Tibial artery (tissue), 4 donors: ENCODE data around the gene HLF.

Experiments
- DNase-seq, 2 donors: peaks; one replicate each; pipeline ENCODE4 v3.0.0-alpha.2; 2019
- H3K27ac ChIP-seq, 2 donors: fragments of 200-600 bp; sonication (generic) in 1 of 2; 1 replicate in 1 of 2; 2 replicates in 1 of 2; pipeline ENCODE4 v1.5.1; 2018 to 2019; ENCODE audit warnings: mild to moderate bottlenecking in 1 of 2
- H3K27me3 ChIP-seq, 2 donors: fragments of 200-600 bp; sonication (generic) in 1 of 2; one replicate each; pipeline versions ENCODE4 v1.5.1 to v1.6.0; 2016 to 2019
- H3K36me3 ChIP-seq, 3 donors: fragments of 200-600 bp; sonication (generic) in 2 of 3; one replicate each; pipeline ENCODE4 v1.5.1; 2016 to 2019; ENCODE audit warnings: mild to moderate bottlenecking in 2 of 3
- H3K4me1 ChIP-seq, 4 donors: fragments of 200-600 bp; sonication (generic) in 2 of 4; 1 replicate in 3 of 4; 2 replicates in 1 of 4; pipeline ENCODE4 v1.5.1; 2016 to 2019
- H3K4me3 ChIP-seq, 2 donors: fragments of 200-600 bp; sonication (generic) in 1 of 2; 1 replicate in 1 of 2; 2 replicates in 1 of 2; pipeline ENCODE4 v1.5.1; 2018 to 2019; ENCODE audit warnings: mild to moderate bottlenecking in 2 of 2
- H3K9me3 ChIP-seq, 3 donors: fragments of 200-600 bp; sonication (generic) in 1 of 3; one replicate each; pipeline ENCODE4 v1.5.1; 2016 to 2019
- intact Hi-C: fragments of 100-400 bp; cut with DNase I; formaldehyde crosslinking; loops from one replicate; pipeline ENCODE4 v1.15.0; 2023; ENCODE audit warnings: low total_unique reads
- TF ChIP-seq, protein P1 (sequence below), 2 experiments: fragments of 200-600 bp in 1 of 2; fragments of 450-650 bp in 1 of 2; IDR thresholded peaks; one replicate each; pipeline ENCODE4 v1.5.1; 2017 to 2019; ENCODE audit warnings: antibody characterized with exemption in 2 of 2, mild to moderate bottlenecking in 1 of 2, moderate library complexity in 1 of 2

The HLF gene, protein sequence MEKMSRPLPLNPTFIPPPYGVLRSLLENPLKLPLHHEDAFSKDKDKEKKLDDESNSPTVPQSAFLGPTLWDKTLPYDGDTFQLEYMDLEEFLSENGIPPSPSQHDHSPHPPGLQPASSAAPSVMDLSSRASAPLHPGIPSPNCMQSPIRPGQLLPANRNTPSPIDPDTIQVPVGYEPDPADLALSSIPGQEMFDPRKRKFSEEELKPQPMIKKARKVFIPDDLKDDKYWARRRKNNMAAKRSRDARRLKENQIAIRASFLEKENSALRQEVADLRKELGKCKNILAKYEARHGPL

DNA sequence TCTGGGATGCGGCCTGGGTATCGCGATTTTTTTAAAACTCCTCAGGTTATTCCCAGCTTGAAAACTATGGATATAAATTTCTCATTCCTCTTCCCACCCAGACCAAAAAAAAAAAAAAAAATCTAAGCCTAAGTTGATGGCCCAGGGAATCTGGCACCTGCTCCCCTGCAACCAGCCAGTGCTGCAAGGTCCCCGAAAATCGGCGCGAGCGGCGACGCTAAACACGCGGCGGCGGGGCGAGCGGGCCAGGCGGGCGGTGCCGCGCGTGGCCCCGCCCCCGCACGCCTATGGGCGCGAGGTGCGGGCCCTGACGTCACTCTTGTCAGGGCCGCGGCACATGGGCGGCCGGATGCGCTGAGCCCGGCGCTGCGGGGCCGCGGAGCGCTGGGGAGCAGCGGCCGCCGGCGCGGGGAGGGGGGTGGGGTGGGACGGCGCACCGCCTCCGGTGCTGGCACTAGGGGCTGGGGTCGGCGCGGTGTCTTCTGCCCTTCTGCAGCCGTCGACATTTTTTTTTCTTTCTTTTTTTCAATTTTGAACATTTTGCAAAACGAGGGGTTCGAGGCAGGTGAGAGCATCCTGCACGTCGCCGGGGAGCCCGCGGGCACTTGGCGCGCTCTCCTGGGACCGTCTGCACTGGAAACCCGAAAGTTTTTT, at the start of gene HLF:
TSS of gene HLF (plus strand) at position 316 of the 654 bp plus-strand sequence. CDS start 525 bp downstream, outside the sequence.
- Histone ChIP-seq H3K36me3 (no peaks in the 10 kb centered on the region), H3K27me3 (no peaks in the 10 kb centered on the region), H3K4me1 (peaks cover 0 to 55% (median 24%) of the 10 kb centered on the region in 4 donors), H3K4me3 (peak within 1 kb of the TSS; percentile 62 to 84), H3K27ac (peak within 1 kb of the TSS; percentile 90 to 91), H3K9me3 (no peaks in the 10 kb centered on the region)
- intact Hi-C loops: loop anchor here (2.0 to 5.0 kb wide), 2 partner anchors 26 to 33 kb away; no protein-coding TSS in a partner anchor
- TF ChIP-seq, protein P1, sequence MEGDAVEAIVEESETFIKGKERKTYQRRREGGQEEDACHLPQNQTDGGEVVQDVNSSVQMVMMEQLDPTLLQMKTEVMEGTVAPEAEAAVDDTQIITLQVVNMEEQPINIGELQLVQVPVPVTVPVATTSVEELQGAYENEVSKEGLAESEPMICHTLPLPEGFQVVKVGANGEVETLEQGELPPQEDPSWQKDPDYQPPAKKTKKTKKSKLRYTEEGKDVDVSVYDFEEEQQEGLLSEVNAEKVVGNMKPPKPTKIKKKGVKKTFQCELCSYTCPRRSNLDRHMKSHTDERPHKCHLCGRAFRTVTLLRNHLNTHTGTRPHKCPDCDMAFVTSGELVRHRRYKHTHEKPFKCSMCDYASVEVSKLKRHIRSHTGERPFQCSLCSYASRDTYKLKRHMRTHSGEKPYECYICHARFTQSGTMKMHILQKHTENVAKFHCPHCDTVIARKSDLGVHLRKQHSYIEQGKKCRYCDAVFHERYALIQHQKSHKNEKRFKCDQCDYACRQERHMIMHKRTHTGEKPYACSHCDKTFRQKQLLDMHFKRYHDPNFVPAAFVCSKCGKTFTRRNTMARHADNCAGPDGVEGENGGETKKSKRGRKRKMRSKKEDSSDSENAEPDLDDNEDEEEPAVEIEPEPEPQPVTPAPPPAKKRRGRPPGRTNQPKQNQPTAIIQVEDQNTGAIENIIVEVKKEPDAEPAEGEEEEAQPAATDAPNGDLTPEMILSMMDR (IDR thresholded peaks at IDR 0.05): no peak
- DNase-seq: peak; percentile 75 to 91

DNA sequence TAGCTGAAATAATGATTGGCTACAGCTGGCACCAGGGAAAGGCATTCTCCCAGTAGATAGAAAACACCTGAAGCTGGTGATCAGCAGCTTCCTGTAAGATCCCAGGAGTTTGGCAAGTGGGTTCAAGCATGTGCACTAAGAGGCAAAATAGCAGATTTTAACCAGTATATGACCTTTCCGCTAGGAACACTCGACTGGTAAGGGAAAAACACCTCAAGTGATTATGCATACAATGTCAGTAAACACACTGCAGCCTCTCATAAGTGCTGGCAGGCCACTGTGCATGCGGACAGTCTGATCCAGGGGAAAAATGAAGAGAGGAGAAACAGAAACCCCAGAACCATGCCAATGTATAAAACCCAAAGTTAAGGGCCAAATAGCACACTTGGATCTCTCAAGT, 49.0 kb upstream of the HLF start:
- Histone ChIP-seq H3K9me3 (no peaks in the 10 kb centered on the region), H3K4me1 (no peaks in the 10 kb centered on the region), H3K4me3 (no peak overlapping the region), H3K27me3 (no peaks in the 10 kb centered on the region), H3K27ac (no peak overlapping the region), H3K36me3 (no peaks in the 10 kb centered on the region)
- no peak for DNase-seq
- TF ChIP-seq, protein P1 (IDR thresholded peaks at IDR 0.05): no peak
- intact Hi-C loops: loop anchor here (10.0 kb wide), 2 partner anchors 61 to 109 kb away; no protein-coding TSS in a partner anchor

DNA sequence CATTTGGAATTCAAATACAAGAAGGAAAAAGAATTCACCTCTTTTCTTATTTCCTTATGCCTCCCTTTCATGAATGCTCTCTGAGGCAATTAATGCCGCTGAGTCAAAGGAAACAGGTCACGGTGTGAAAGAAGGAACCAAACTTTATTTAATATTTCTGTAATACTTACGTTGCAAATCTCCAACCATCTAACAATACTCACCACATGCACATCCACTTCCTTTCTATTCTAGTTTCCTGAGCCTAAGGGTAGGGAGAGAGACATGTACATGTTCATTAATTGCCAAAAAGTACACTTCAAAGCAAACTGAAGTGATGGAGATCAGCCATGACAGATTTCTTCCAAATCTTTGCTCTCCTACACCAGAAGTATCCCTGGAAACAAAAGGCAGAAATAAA, 47.9 kb upstream of the HLF start:
- Histone ChIP-seq H3K27me3 (no peaks in the 10 kb centered on the region), H3K36me3 (no peaks in the 10 kb centered on the region), H3K4me1 (no peaks in the 10 kb centered on the region), H3K4me3 (no peak overlapping the region), H3K27ac (no peak overlapping the region), H3K9me3 (no peaks in the 10 kb centered on the region)
- DNase-seq: no peak
- TF ChIP-seq, protein P1 (IDR thresholded peaks at IDR 0.05): no peak
- intact Hi-C loops: loop anchor here (10.0 kb wide), 2 partner anchors 62 to 108 kb away; no protein-coding TSS in a partner anchor

DNA sequence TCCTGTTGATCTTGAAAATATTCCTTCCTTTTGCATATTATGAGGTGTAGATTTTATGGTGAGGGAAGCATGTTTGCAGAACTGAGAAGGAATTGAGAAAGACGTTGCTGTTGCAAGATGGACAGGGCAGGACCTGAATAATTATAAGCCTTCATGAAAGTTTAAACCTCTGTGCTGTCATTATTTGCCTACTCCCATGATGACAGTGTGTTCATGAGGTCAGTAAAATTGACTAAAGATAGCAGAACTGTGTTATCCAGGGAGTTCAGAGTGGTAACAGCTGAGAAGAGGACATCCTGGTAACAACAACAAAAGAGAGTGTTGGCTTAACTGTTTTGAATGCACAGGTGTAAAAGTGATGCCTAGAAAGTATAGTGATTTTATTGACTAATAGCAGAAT, 45.3 kb upstream of the HLF start:
- Histone ChIP-seq H3K4me1 (no peaks in the 10 kb centered on the region), H3K9me3 (no peaks in the 10 kb centered on the region), H3K36me3 (no peaks in the 10 kb centered on the region), H3K27me3 (no peaks in the 10 kb centered on the region), H3K4me3 (no peak overlapping the region), H3K27ac (no peak overlapping the region)
- no peak for DNase-seq
- TF ChIP-seq, protein P1 (IDR thresholded peaks at IDR 0.05): no peak
- intact Hi-C loops: loop anchor here (10.0 kb wide), 2 partner anchors 65 to 105 kb away; no protein-coding TSS in a partner anchor

DNA sequence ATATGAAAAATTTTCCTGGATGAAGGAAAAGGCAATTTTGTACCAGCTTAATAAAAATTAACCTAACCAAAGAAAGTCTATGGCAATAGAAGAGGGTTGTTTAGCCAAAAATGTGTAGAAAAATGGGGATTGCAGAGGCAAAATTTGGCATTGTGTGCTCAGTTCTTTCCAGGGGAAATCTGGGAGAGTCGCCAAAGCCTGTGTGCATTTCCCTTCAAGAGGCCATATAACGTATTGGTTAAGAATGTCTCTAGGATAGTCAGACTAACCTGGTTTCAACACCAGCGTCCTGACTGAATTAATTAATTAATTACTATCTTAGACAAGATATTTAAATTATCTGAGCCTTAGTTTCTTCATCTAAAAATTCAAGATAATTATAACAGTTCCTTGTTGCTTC, 44.8 kb upstream of the HLF start:
- TF ChIP-seq, protein P1 (IDR thresholded peaks at IDR 0.05): no peak
- no peak for DNase-seq
- Histone ChIP-seq H3K36me3 (no peaks in the 10 kb centered on the region), H3K9me3 (no peaks in the 10 kb centered on the region), H3K4me1 (no peaks in the 10 kb centered on the region), H3K27me3 (no peaks in the 10 kb centered on the region), H3K27ac (no peak overlapping the region), H3K4me3 (no peak overlapping the region)
- intact Hi-C loops: loop anchor here (10.0 kb wide), 2 partner anchors 65 to 105 kb away; no protein-coding TSS in a partner anchor
